Right lobe of liver (tissue), 6 donors: Measurements from ENCODE around the gene CYBA. TPM values are rescaled to one million over a fixed set of nuclear protein-coding genes. Genes with fewer than 3 reads are reported as not detected.
"Not testable (repeated sequence)": the region's sequence is repeated elsewhere in the genome, so short reads cannot be mapped to it uniquely, and the experiment has no call there.

Source experiments
- ATAC-seq, 4 donors: fragments of 200-7000 bp; cut with Tn5 transposase; one replicate each; pipeline ENCODE4 v1.9.1; 2020; ENCODE audit warnings: mild to moderate bottlenecking in 4 of 4, moderate library complexity in 4 of 4
- DNase-seq, 3 donors: peaks; one replicate each; pipeline ENCODE4 v3.0.0-alpha.2; 2020
- H3K27ac ChIP-seq, 3 donors: fragments of 200-600 bp; one replicate each; pipeline ENCODE4 v1.8.0; 2022
- H3K27me3 ChIP-seq, 2 donors: fragments of 200-600 bp; one replicate each; pipeline ENCODE4 v1.8.0; 2022
- H3K36me3 ChIP-seq, 4 donors: fragments of 200-600 bp; sonication (generic) in 1 of 4; one replicate each; pipeline versions ENCODE4 v1.5.1 to v1.8.0; 2017 to 2022; ENCODE audit warnings: control low read depth in 1 of 4
- H3K4me1 ChIP-seq, 4 donors: fragments of 200-600 bp; sonication (generic) in 1 of 4; one replicate each; pipeline versions ENCODE4 v1.5.1 to v1.8.0; 2017 to 2022; ENCODE audit warnings: control low read depth in 1 of 4
- H3K4me3 ChIP-seq, 3 donors: fragments of 200-600 bp; one replicate each; pipeline ENCODE4 v1.8.0; 2022
- H3K9me3 ChIP-seq, 4 donors: fragments of 200-600 bp; sonication (generic) in 1 of 4; one replicate each; pipeline versions ENCODE4 v1.5.1 to v1.8.0; 2017 to 2022; ENCODE audit warnings: control low read depth in 1 of 4
- POLR2A ChIP-seq: fragments of 450-650 bp; IDR thresholded peaks from one replicate; pipeline ENCODE4 v1.6.1; 2017; ENCODE audit warnings: antibody characterized with exemption, mild to moderate bottlenecking
- WGBS: methylation state at CpG from one replicate; pipeline ENCODE4 v1.1.6; 2018; ENCODE audit warnings: low coverage, low lambda C conversion rate; ENCODE audit not compliant: insufficient coverage; ENCODE audit errors: missing lambda C conversion rate; 5-methylcytosine and 5-hydroxymethylcytosine counted together
- intact Hi-C, 2 donors: fragments of 100-400 bp; cut with DNase I; formaldehyde crosslinking; loops; one replicate each; pipeline versions ENCODE4 v1.11.2 to v1.14.1; 2022
- total RNA-seq, 6 experiments: library from RNA; depleted of rRNA in 2 of 6; stranded (reverse); fragments of >200 nt in 2 of 6; fragmentation: NEBNext Ultra II Directional in 3 of 6; extraction: Animal tissue kit (Norgen Biotek cat#: 25700) in 3 of 6; gene quantifications; one replicate each; pipeline versions ENCODE4 v1.1.0 to v1.2.4, GENCODE V29; 2016 to 2023
- TF ChIP-seq, protein P1 (sequence below), 4 donors: fragments of 200-600 bp in 3 of 4; fragments of 450-650 bp in 1 of 4; IDR thresholded peaks; one replicate each; pipeline versions ENCODE4 v1.5.1 to v1.8.0; 2016 to 2022; ENCODE audit warnings: antibody characterized with exemption in 4 of 4, mild to moderate bottlenecking in 2 of 4
- donor health status: DM: no; HTN: yes; CAD: no.
- donor health status: DM: no; HTN: no; CAD: no.
- donor health status: DM: no; HTN: no; CAD: no.
- donor health status: DM: no; HTN: yes; CAD: no.
- donor health status: DM: no; HTN: yes; CAD: no.

CYBA gene
- total RNA-seq, 6 experiments from 2014 or later: 22.8 to 70.0 (median 41.3) TPM

DNA sequence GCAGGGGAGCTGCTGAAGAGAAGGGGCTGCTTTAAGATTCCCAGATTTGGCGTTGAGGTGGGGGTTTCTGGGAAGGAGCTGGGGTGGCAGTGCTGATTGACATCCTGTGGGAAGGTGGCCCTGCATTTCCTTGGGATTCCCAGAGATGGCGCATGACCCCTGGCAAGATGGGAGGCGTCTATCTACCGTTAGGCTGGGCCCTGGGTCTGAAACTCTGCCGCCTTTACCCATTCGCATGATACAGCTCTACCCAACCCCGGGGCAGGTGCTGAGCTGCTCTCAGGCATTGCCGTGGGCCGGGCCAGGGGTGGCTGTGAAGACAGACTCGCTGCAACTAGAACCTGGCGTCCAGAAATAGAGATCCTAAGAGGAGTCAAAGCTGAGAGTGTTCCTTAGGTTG lies 21.9 kb upstream of the CYBA start:
- no peak overlapping the region for H3K27ac ChIP-seq
- no peaks in the 10 kb centered on the region for H3K36me3 ChIP-seq
- 70% methylated on average over 2 of the region's 11 CpGs for WGBS
- ATAC-seq (peak in 1 of 4 donors; percentile 29), DNase-seq (no peak)
- intact Hi-C loops: no loop called here
- H3K4me3 ChIP-seq: no peak overlapping the region
- H3K27me3 ChIP-seq: no peaks in the 10 kb centered on the region
- no peaks in the 10 kb centered on the region for H3K4me1 ChIP-seq
- TF ChIP-seq POLR2A: no peak
- TF ChIP-seq, protein P1, sequence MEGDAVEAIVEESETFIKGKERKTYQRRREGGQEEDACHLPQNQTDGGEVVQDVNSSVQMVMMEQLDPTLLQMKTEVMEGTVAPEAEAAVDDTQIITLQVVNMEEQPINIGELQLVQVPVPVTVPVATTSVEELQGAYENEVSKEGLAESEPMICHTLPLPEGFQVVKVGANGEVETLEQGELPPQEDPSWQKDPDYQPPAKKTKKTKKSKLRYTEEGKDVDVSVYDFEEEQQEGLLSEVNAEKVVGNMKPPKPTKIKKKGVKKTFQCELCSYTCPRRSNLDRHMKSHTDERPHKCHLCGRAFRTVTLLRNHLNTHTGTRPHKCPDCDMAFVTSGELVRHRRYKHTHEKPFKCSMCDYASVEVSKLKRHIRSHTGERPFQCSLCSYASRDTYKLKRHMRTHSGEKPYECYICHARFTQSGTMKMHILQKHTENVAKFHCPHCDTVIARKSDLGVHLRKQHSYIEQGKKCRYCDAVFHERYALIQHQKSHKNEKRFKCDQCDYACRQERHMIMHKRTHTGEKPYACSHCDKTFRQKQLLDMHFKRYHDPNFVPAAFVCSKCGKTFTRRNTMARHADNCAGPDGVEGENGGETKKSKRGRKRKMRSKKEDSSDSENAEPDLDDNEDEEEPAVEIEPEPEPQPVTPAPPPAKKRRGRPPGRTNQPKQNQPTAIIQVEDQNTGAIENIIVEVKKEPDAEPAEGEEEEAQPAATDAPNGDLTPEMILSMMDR (IDR thresholded peaks at IDR 0.05): no peak
- H3K9me3 ChIP-seq: no peaks in the 10 kb centered on the region

DNA sequence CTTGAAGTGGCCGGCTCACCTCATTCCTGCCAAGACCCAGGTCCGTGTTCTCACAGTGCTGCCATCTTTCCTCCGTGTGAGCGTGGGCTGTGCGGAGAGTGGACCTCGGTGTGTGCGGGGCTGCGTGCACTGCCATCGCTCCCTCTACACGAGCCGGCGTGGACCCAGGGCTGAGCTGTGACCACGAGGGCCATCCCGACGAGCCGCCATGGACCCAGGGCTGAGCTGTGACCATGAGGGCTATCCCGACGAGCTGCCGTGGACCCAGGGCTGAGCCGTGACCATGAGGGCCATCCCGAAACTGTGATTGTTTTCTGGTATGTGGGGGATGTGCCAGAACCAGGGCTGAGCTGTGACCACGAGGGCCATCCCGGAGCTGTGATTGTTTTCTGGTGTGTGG lies 21.0 kb upstream of the CYBA start:
- Histone ChIP-seq H3K9me3 (no peaks in the 10 kb centered on the region), H3K36me3 (no peaks in the 10 kb centered on the region), H3K27me3 (no peaks in the 10 kb centered on the region), H3K4me1 (no peaks in the 10 kb centered on the region), H3K4me3 (no peak overlapping the region), H3K27ac (no peak overlapping the region)
- intact Hi-C loops: no loop called here
- DNase-seq (no peak), ATAC-seq (no peak)
- no peak for TF ChIP-seq POLR2A
- TF ChIP-seq, protein P1 (IDR thresholded peaks at IDR 0.05): no peak
- WGBS: 100% methylated on average over 1 of the region's 23 CpGs

DNA sequence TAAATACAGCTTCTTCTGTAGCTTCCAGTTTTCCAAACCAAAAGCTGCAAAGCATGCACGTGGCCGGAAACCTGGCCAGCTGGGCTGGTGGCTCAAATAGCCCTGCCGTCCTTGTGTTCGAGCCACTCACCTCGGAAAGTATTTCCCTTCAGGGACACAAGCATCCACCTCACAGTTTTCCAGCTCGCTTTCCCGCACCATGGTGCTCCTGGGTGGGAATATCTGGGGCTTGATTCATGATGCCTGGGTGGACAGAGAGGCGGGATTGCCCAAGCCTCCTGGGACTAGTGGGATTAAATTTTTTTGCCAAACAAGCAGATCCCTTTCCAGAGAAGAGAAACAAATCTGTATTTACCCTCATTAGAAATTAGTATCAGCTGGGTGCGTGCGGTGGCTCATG lies 19.1 kb upstream of the CYBA start:
- 95% methylated on average over 8 of the region's 10 CpGs for WGBS
- no peak for TF ChIP-seq POLR2A
- TF ChIP-seq, protein P1 (IDR thresholded peaks at IDR 0.05): no peak
- Histone ChIP-seq H3K9me3 (no peaks in the 10 kb centered on the region), H3K4me3 (no peak overlapping the region), H3K4me1 (peaks cover 0 to 6% (median 3%) of the 10 kb centered on the region in 4 donors), H3K36me3 (no peaks in the 10 kb centered on the region), H3K27me3 (no peaks in the 10 kb centered on the region), H3K27ac (no peak overlapping the region)
- intact Hi-C loops: no loop called here
- DNase-seq (no peak), ATAC-seq (no peak)

DNA sequence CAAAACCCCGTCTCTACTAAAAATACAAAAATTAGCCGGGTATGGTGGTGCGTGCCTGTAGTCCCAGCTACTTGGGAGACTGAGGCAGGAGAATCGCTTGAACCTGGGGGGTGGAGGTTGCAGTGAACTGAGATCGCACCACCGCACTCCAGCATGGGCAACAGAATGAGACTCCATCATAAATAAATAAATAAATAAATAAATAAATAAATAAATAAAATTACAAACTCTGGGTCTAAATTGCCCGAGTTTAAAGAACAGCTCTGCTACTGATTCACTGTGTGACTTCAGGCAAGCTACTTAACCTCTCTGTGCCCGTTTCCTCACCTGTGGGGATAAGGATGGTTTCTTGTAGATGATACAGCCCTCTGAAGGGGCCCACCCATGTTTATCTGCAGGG lies 18.6 kb upstream of the CYBA start:
- H3K27ac ChIP-seq, ATAC-seq, H3K27me3 ChIP-seq, H3K4me3 ChIP-seq, H3K9me3 ChIP-seq, DNase-seq, intact Hi-C loops, H3K36me3 ChIP-seq: not testable (repeated sequence)
- H3K4me1 ChIP-seq: peaks cover 0 to 11% (median 5%) of the 10 kb centered on the region in 4 donors
- WGBS: 98% methylated on average over 5 of the region's 8 CpGs

DNA sequence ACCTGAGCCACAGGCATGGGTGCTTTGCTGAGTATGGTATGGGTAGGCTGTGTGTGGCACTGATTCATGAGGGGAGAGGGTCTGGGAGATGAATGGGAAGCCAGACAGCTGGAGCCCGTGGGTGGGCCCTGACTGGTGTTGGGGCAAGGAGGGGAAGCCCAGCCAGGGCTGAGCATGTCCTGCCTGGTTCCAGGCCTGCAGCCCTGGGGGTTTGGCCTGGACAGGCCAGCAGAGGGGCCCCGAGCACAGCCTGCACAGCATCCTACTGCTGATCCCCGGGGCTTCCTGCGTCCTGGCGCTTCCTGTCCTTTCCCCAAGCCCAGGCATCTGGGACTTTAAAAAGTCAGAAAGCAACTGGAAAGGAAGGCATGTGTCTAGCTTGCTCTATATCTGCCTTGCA lies 16.6 kb upstream of the CYBA start:
- H3K4me3 ChIP-seq: no peak overlapping the region
- DNase-seq (peak in 1 of 3 donors; percentile 42), ATAC-seq (no peak)
- peaks cover 0 to 18% (median 8%) of the 10 kb centered on the region in 4 donors for H3K4me1 ChIP-seq
- no peak for TF ChIP-seq POLR2A
- TF ChIP-seq, protein P1 (IDR thresholded peaks at IDR 0.05): no peak
- no peaks in the 10 kb centered on the region for H3K27me3 ChIP-seq
- H3K36me3 ChIP-seq: no peaks in the 10 kb centered on the region
- H3K27ac ChIP-seq: no peak overlapping the region
- intact Hi-C loops: no loop called here
- 37% methylated on average over 2 of the region's 5 CpGs for WGBS
- H3K9me3 ChIP-seq: no peaks in the 10 kb centered on the region
